IPS DF 19.7 (cell line): ENCODE measurements around the gene PRMT7.

Experiments
- DNase-seq: peaks from one replicate; pipeline ENCODE4 v3.0.0-alpha.2; 2013; ENCODE audit warnings: low read depth, low spot score

PRMT7 gene

DNA sequence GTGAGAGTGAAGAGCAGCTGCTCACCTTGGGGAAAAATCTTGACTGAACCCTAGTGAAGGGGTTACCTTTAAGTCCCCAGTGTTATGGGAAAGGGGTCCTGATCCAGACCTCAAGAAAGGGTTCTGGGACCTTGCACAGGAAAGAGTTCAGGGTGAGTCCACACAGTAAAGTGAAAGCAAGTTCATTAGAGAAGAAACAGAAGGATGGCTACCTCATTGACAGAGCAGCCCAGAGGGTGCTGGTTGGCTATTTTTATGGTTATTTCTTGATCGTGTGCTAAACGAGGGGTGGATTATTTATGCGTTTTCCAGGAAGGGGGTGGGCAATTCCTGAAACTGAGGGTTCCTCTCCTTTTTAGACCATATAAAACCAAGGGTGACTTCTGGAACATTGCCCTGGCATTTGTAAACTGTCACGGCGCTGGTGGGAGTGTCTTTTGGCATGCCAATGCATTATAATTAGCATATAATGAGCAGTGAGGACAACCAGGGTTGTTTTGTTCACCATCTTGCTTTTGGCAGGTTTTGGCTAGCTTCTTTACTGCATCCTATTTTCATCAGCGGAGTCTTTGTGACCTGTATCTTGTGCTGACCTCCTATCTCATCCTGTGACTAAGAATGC, 79.0 kb downstream of the PRMT7 start:
- DNase-seq, result no peak

DNA sequence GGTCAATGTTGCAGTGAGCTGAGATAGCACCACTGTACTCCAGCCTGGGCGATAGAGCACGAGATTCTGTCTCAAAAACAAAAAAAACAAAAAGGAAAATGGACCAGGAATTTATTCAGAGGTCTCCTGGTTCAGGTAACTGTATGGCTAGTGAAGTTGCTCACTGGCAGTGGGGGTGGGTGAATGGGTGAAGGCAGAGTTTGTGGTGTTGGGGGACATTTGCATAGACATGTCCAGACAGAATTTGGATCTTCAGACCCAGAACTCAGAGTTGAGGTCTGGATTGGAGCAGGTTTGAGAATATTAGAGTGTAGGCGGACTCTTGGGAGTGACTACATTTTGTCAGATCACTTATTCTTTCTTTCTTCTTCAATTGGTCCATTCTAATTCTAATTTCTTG, 82.5 kb downstream of the PRMT7 start:
- DNase-seq, result no peak

- no peak for DNase-seq
Measured at GRCh38 chr16:68395167-68395786, 84.5 kb downstream of the PRMT7 start.

GRCh38 chr16:68395815-68396214, 85.0 kb downstream of the PRMT7 start:
- DNase-seq, result no peak

GRCh38 chr16:68396481-68396880, 85.7 kb downstream of the PRMT7 start:
- no peak for DNase-seq

DNA sequence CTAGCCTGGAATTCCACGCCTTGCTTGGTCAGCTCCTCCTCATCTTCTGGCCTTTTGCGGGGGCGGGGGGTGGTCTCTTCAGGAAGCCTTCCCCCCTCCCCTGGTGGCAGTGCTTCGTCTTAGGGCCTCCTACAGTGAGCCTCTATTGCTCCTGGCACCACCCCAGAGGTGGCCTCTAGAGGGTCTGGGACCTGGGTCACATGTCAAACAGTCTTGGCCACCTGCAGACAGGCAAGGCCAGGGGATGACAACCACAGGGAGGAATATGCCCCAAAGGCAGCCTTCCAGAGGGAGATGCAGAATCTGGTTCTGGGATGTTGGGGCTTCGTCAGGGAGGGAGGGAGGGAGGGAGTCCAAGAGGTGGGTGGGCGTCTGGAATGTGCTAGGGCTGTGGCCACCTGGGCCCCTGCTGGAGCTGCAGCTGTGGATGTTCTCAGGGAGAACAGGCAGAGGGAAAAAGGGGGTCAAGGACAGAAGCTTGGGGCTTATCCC, 86.9 kb downstream of the PRMT7 start:
- DNase-seq, result no peak

DNA sequence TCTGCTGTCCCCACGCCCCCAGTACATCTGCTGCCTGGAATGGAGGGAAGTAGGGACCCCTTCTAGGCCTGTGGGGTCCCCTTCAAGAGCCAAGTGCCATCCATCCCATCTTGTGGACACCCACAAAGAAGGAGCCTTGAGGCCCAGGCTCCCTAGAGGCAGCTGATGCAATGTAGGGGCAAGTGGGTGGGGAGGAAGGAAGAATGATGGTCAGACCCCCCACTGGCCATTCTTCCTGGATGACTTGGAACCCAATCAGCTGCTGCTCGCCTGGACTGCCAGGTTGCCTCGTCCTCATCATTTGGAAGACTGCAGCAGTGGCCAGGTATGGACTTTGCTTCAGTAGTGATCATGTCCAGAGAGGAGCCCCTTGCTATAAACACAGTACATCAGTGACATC, 88.6 kb downstream of the PRMT7 start:
- DNase-seq, result no peak

DNA sequence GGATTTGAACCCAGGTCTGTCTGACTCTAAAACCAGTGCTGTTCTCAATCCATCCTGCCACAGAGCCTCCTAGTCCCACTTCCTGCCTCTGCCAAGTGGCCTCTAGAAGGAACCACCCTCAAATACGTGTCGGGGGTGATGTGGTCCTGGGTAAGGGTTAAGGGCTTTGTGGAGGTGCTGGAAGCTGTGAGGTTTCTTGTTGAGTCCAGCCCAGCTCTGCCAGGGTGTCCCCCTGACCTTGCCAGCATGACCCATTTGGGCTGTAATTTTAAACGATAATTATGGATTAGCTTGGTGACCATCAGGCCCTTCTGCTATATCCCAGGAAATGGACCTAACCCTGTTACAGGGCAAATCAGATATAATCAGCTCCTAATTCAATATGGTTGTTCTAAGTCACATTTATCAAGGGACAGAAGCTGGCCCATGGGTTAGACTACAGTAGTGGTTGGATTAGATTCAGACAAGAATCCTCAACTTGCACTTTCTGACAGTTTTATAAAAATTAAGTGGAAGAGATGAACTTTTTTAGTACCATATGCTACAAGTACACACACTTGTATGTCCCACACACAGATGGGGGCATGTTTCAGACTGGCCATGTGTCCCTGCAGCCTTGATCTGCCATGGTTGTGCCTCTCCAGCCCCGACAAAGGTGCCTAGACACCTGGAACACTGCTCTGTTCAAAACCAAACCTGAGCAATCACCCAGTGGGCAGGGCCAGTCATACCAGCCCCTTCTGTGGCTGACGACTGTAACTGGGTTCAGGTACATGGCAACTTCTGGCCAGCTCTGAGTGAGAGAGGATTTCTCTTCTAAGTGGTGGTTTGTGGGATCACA, 89.5 kb downstream of the PRMT7 start:
- DNase-seq, result no peak

DNA sequence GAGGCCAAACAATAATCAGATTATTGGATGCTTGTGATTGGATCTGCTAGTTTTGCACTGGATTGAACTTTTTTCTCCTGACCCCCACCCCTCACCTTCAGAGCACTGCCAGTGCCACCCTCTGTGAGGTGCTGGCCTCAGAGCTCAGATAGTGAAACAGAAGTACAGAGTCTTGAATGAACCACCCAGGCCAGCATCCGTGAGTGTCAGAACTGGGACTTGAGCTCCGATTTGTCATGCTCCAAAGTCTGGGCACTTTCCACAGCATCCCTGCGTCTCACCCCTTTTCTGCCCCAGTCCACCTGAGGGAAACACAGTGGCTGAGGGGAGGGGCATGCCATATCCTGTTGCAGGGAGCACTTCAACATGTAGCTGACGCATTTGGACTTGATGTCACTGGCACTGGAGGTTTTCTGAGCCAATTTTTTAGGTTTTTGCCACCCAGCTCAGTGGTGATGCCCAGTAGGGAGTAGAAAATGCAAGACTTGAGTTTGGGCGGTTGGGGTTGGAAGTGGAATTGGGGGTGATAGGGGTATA, 90.2 kb downstream of the PRMT7 start:
- no peak for DNase-seq

GRCh38 chr16:68401871-68402747, 91.3 kb downstream of the PRMT7 start:
- no peak for DNase-seq

DNA sequence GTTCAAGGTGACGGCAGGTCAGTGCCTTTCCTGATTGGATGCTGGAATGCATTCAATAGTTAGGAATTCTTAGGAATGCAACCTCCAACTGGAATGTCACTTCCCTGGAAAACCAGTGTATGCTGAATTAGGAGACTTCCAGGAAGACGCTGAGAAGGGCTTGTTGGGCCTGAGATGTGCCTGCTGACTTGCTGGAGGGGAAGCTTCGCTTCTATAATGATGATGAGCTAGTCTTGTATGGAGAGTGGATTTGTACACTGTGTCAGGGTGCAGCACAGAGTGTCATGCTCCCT, 91.9 kb downstream of the PRMT7 start:
- no peak for DNase-seq

DNA sequence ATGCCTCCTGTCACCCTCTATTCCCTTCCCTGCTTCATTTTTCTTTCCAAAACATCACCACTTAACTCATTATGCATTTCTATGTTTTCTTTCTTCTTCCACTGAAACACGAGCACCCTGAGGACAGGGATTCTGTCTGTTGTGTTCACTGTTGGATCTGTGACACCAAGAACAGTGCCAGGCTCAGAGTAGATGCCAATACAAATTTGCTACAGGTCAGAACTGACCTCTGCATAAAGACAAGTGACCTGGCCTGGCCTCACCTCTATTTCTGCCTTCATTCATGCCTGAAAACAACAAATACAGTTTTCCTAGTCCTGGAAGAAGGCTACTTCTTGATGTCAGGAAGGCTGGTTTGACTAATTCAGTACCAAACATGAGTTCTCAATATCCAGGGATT, 92.4 kb downstream of the PRMT7 start:
- no peak for DNase-seq

DNA sequence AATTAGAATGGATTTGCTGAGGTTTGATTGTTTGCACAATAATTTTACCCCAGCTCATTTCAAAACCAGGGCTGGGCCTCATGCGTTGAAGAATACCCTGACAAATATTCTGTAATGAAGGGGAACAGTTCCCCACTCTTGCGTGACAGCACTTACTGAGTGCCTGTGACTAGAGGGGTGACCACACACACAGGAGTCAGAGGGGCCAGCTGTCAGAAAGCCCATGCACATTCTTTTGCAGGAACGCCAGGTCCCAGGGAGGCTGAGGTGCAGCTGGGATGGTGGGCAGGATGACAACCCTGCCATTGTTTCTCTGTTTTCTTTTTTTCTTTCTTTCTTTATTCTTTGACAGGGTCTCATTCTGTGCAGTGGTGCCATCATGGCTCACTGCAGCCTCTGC, 92.9 kb downstream of the PRMT7 start:
- DNase-seq, result no peak

GRCh38 chr16:68404736-68405345, 94.0 kb downstream of the PRMT7 start:
- no peak for DNase-seq

DNA sequence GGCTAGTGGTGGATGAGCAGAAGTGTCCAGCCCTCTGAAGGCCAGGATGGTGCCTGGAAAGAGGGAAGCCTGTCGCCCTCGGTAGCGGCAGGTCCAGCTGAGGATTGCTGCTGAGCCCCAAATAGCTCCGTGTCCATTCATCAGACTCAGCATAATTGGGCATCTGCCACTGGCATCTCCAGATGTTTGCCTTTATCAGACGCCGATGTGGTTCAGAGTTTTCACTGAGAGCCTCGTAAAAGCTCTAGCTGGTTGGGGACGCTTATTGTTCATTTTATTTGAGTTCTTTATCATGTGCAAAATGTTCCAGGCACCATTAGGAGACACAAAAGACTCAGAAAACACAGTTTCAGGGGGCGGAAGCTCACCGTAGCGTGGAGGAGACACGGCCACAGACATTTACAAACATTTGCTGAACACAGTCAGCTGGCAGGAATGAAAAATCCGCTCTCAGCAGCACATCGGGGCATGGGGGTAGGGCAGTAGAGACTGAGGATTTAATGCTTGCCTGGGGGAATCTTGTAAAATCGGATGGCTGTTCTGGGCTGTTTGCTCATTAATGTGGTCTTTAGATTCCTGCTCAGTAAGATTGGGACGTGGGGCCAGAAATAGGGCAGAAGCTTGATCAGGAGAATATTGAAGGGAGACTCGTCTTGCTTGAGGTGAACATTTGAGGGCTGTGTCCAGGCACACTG, 95.8 kb downstream of the PRMT7 start:
- DNase-seq, result no peak
